Astrocyte (in vitro differentiated cells and primary cell): ENCODE results near the gene KPNA2. TPM values are rescaled to one million over a fixed set of nuclear protein-coding genes. Genes with fewer than 3 reads are reported as not detected.

Experiments used
- DNase-seq: peaks from one replicate; pipeline ENCODE4 v3.0.0-alpha.2; 2010; ENCODE audit warnings: low read depth
- FAIRE-seq: peaks from 2 replicates; lab custom pipeline; 2011; peaks lifted over from hg19 to GRCh38; lab: Jason Lieb, UNC
- H2AFZ ChIP-seq: 2 replicates; pipeline ENCODE4 v1.6.0; 2012; ENCODE audit warnings: low read depth, low read length, inconsistent platforms
- H3K27ac ChIP-seq: 2 replicates; pipeline ENCODE4 v1.5.1; 2011; ENCODE audit warnings: low read depth, low read length, inconsistent platforms
- H3K27me3 ChIP-seq: 2 replicates; pipeline ENCODE4 v1.6.0; 2011; ENCODE audit warnings: low read length, inconsistent platforms; ENCODE audit not compliant: insufficient read depth
- H3K36me3 ChIP-seq: 2 replicates; pipeline ENCODE4 v1.5.1; 2011; ENCODE audit warnings: low read length, inconsistent platforms; ENCODE audit not compliant: insufficient read depth
- H3K4me1 ChIP-seq: 2 replicates; pipeline ENCODE4 v1.5.1; 2011; ENCODE audit warnings: low read length, inconsistent platforms; ENCODE audit not compliant: insufficient read depth
- H3K4me2 ChIP-seq: 2 replicates; pipeline ENCODE4 v1.6.0; 2012; ENCODE audit warnings: low read length, inconsistent platforms
- H3K4me3 ChIP-seq: 2 replicates; pipeline ENCODE4 v1.5.1; 2011; ENCODE audit warnings: low read depth, mild to moderate bottlenecking, low read length, inconsistent platforms; ENCODE audit not compliant: insufficient read depth
- H3K79me2 ChIP-seq: 2 replicates; pipeline ENCODE4 v1.6.0; 2012; ENCODE audit warnings: mild to moderate bottlenecking, low read length, inconsistent platforms; ENCODE audit not compliant: insufficient read depth
- H3K9ac ChIP-seq: 2 replicates; pipeline ENCODE4 v1.6.0; 2012; ENCODE audit warnings: mild to moderate bottlenecking, low read length, inconsistent platforms
- H3K9me3 ChIP-seq: 2 replicates; pipeline ENCODE4 v1.5.1; 2012; ENCODE audit warnings: low read depth, mild to moderate bottlenecking, low read length, inconsistent platforms; ENCODE audit not compliant: insufficient read depth
- H4K20me1 ChIP-seq: 2 replicates; pipeline ENCODE4 v1.6.0; 2012; ENCODE audit warnings: low read length, inconsistent platforms; ENCODE audit not compliant: insufficient read depth
- H3K27ac Mint-ChIP-seq: one replicate; pipeline ENCODE4 v1.8.0; 2021; ENCODE audit warnings: mild to moderate bottlenecking, mixed read lengths; ENCODE audit not compliant: unreplicated experiment
- H3K27me3 Mint-ChIP-seq: one replicate; pipeline ENCODE4 v1.8.0; 2021; ENCODE audit warnings: low read depth, mixed read lengths; ENCODE audit not compliant: unreplicated experiment
- H3K36me3 Mint-ChIP-seq: one replicate; pipeline ENCODE4 v1.8.0; 2021; ENCODE audit warnings: low read depth, mixed read lengths; ENCODE audit not compliant: unreplicated experiment
- H3K4me1 Mint-ChIP-seq: one replicate; pipeline ENCODE4 v1.8.0; 2021; ENCODE audit warnings: low read depth, mixed read lengths; ENCODE audit not compliant: unreplicated experiment
- H3K4me3 Mint-ChIP-seq: one replicate; pipeline ENCODE4 v1.8.0; 2021; ENCODE audit warnings: mild to moderate bottlenecking, moderate library complexity, mixed read lengths; ENCODE audit not compliant: unreplicated experiment
- H3K9me3 Mint-ChIP-seq: one replicate; pipeline ENCODE4 v1.8.0; 2021; ENCODE audit warnings: mild to moderate bottlenecking, mixed read lengths; ENCODE audit not compliant: unreplicated experiment
- CTCF ChIP-seq: IDR thresholded peaks from 2 replicates; pipeline ENCODE4 v1.5.1; 2011; ENCODE audit warnings: low read depth, mild to moderate bottlenecking, inconsistent platforms, low read length, moderate library complexity; ENCODE audit not compliant: insufficient read depth
- EZH2 ChIP-seq: IDR thresholded peaks from 2 replicates; pipeline ENCODE4 v1.6.1; 2012; ENCODE audit warnings: mild to moderate bottlenecking, low read length, inconsistent platforms; ENCODE audit not compliant: insufficient read depth
- total RNA-seq: library from RNA; stranded (reverse); gene quantifications from 2 replicates; pipeline ENCODE4 v1.2.1, GENCODE V29; 2021

The KPNA2 gene
- total RNA-seq, 1 donor from 2014 or later, result 208 TPM

- Mint-ChIP-seq H3K4me1 (peaks cover 10% of the 10 kb centered on the region), H3K4me3 (peak overlapping the region; percentile 94), H3K27ac (peak overlapping the region; percentile 96), H3K27me3 (peaks cover 9% of the 10 kb centered on the region), H3K36me3 (no peaks in the 10 kb centered on the region), H3K9me3 (no peaks in the 10 kb centered on the region)
- Histone ChIP-seq H3K4me1 (peaks cover 23% of the 10 kb centered on the region), H2AFZ (peak overlapping the region; percentile 89), H3K4me2 (peak overlapping the region; percentile 86), H4K20me1 (no peaks in the 10 kb centered on the region), H3K9me3 (no peaks in the 10 kb centered on the region), H3K79me2 (no peaks in the 10 kb centered on the region), H3K36me3 (no peaks in the 10 kb centered on the region), H3K4me3 (peak overlapping the region; percentile 87), H3K27ac (peak overlapping the region; percentile 75), H3K27me3 (no peaks in the 10 kb centered on the region), H3K9ac (peak overlapping the region; percentile 89)
- no peak for TF ChIP-seq EZH2
- FAIRE-seq (no peak), DNase-seq (no peak)
These were observed 42.9 kb upstream of the KPNA2 start for GRCh38 chr17:67992548-67993152.

- Histone ChIP-seq H3K9me3 (no peaks in the 10 kb centered on the region), H3K4me3 (peak overlapping the region; percentile 87), H3K4me2 (peak overlapping the region; percentile 99), H2AFZ (peak overlapping the region; percentile 89), H3K4me1 (peaks cover 23% of the 10 kb centered on the region), H3K27ac (peak overlapping the region; percentile 75), H4K20me1 (no peaks in the 10 kb centered on the region), H3K27me3 (no peaks in the 10 kb centered on the region), H3K79me2 (no peaks in the 10 kb centered on the region), H3K9ac (peak overlapping the region; percentile 89), H3K36me3 (no peaks in the 10 kb centered on the region)
- no peak for FAIRE-seq
- TF ChIP-seq CTCF, result no peak
- no peak for TF ChIP-seq EZH2
- peak overlapping the region; percentile 96 for H3K27ac Mint-ChIP-seq
- H3K4me3 Mint-ChIP-seq, result peak overlapping the region; percentile 94
- peak; percentile 68 for DNase-seq
- H3K36me3 Mint-ChIP-seq, result no peaks in the 10 kb centered on the region
- peaks cover 10% of the 10 kb centered on the region for H3K4me1 Mint-ChIP-seq
- peaks cover 9% of the 10 kb centered on the region for H3K27me3 Mint-ChIP-seq
- H3K9me3 Mint-ChIP-seq, result no peaks in the 10 kb centered on the region
These were observed 42.2 kb upstream of the KPNA2 start for GRCh38 chr17:67993153-67993997.

GRCh38 chr17:67993998-67994361 lies 41.6 kb upstream of the KPNA2 start:
- no peak for TF ChIP-seq EZH2
- Histone ChIP-seq H3K9me3 (no peaks in the 10 kb centered on the region), H2AFZ (peak overlapping the region; percentile 69)

More at GRCh38 chr17:67993998-67994361, 41.6 kb upstream of the KPNA2 start:
- Histone ChIP-seq H3K4me1 (peaks cover 23% of the 10 kb centered on the region), H4K20me1 (no peaks in the 10 kb centered on the region), H3K9ac (peak overlapping the region; percentile 85), H3K36me3 (no peaks in the 10 kb centered on the region), H3K79me2 (no peaks in the 10 kb centered on the region), H3K4me2 (peak overlapping the region; percentile 99), H3K4me3 (peak overlapping the region; percentile 62), H3K27me3 (no peaks in the 10 kb centered on the region), H3K27ac (peak overlapping the region; percentile 69)
- Mint-ChIP-seq H3K36me3 (no peaks in the 10 kb centered on the region), H3K27ac (peak overlapping the region; percentile 91), H3K9me3 (no peaks in the 10 kb centered on the region), H3K4me3 (peak overlapping the region; percentile 72), H3K4me1 (peaks cover 10% of the 10 kb centered on the region), H3K27me3 (peaks cover 9% of the 10 kb centered on the region)
- FAIRE-seq (no peak), DNase-seq (no peak)
